Measurements from ENCODE around the gene ATG7. TPM values are rescaled to one million over a fixed set of nuclear protein-coding genes. Genes with fewer than 3 reads are reported as not detected.

The ATG7 gene
- total and polyA plus RNA-seq, 9 donors: 10.2 to 54.5 (median 37.4) TPM

DNA sequence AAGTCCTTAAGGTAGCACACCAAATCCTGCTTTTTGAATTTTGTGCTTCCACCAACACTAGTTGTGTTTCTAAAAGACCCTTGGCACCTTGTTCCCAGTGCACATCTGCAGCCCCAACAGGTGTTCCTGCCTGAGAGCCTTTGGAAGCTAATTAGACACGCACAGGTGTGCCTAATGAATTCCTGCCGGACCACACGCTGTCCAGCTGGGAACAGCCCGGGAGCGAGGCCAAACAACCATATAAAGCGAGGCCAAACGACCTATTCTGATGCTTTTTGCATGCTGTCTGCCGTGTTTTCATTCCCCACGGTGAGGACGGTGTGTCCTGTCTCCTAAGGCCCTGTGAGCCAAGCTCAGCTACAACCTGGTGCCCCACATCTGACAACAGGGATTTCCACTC lies 99.5 kb downstream of the ATG7 start:
- Histone ChIP-seq H3K36me3 (no peaks in the 10 kb centered on the region), H3K4me1 (ENCODE audit: insufficient read depth) (peaks cover 5% of the 10 kb centered on the region), H3K27me3 (no peaks in the 10 kb centered on the region), H3K4me3 (no peak overlapping the region), H3K27ac (no peak overlapping the region), H3K9me3 (no peaks in the 10 kb centered on the region)
- no peak for TF ChIP-seq EP300 (IDR thresholded peaks at IDR 0.05)
- TF ChIP-seq POLR2A (IDR thresholded peaks at IDR 0.05): no peak
- TF ChIP-seq, protein P1, sequence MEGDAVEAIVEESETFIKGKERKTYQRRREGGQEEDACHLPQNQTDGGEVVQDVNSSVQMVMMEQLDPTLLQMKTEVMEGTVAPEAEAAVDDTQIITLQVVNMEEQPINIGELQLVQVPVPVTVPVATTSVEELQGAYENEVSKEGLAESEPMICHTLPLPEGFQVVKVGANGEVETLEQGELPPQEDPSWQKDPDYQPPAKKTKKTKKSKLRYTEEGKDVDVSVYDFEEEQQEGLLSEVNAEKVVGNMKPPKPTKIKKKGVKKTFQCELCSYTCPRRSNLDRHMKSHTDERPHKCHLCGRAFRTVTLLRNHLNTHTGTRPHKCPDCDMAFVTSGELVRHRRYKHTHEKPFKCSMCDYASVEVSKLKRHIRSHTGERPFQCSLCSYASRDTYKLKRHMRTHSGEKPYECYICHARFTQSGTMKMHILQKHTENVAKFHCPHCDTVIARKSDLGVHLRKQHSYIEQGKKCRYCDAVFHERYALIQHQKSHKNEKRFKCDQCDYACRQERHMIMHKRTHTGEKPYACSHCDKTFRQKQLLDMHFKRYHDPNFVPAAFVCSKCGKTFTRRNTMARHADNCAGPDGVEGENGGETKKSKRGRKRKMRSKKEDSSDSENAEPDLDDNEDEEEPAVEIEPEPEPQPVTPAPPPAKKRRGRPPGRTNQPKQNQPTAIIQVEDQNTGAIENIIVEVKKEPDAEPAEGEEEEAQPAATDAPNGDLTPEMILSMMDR (IDR thresholded peaks at IDR 0.05): no peak
- 34 to 61% (median 38%) methylated on average over 10 of the region's 10 CpGs for WGBS, 3 donors
- intact Hi-C loops (cut with DNase I): loop anchor here in 2 of 4 donors (10.0 kb wide), 2 partner anchors 433 to 463 kb away; no protein-coding TSS in a partner anchor
- peak in 2 of 5 donors; percentile 54 to 70 for DNase-seq

GRCh38 chr3:11373235-11373634 lies 101.0 kb downstream of the ATG7 start:
- WGBS, 3 donors: 79 to 81% (median 80%) methylated on average over 4 of the region's 4 CpGs
- Histone ChIP-seq H3K4me3 (no peak overlapping the region), H3K27me3 (no peaks in the 10 kb centered on the region), H3K4me1 (ENCODE audit: insufficient read depth) (peaks cover 5% of the 10 kb centered on the region), H3K36me3 (no peaks in the 10 kb centered on the region), H3K27ac (no peak overlapping the region), H3K9me3 (no peaks in the 10 kb centered on the region)
- intact Hi-C loops (cut with DNase I): loop anchor here in 2 of 4 donors (10.0 kb wide), 2 partner anchors 432 to 462 kb away; no protein-coding TSS in a partner anchor
- TF ChIP-seq EP300 (IDR thresholded peaks at IDR 0.05): no peak
- TF ChIP-seq, protein P1 (IDR thresholded peaks at IDR 0.05): no peak
- no peak for TF ChIP-seq POLR2A (IDR thresholded peaks at IDR 0.05)
- no peak for DNase-seq

DNA sequence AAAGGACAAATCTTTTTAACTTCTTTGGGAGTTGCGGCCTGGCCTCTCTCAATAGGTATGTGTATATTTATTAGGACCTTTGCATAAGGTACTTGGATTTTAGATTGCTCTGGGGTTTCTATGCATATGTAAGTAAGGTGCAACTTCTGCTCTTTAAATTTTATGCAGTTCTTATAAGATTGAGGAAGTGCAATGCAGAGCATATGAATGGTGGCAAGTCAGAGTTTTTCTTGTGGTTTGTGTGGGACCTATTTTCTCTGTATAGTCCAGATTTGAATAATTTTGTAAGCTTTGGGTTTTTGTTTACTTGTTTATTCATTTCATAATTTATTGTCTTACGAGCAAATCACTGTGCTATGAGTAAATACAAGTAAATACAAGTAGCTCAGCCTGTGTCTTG lies 101.5 kb downstream of the ATG7 start:
- intact Hi-C loops (cut with DNase I): loop anchor here in 2 of 4 donors (10.0 kb wide), 2 partner anchors 431 to 461 kb away; no protein-coding TSS in a partner anchor
- TF ChIP-seq EP300 (IDR thresholded peaks at IDR 0.05): no peak
- no peak for DNase-seq
- peaks cover 5% of the 10 kb centered on the region for H3K4me1 ChIP-seq (ENCODE audit: insufficient read depth)
- no peaks in the 10 kb centered on the region for H3K36me3 ChIP-seq
- no peak overlapping the region for H3K4me3 ChIP-seq
- H3K27ac ChIP-seq: no peak overlapping the region
- no peaks in the 10 kb centered on the region for H3K27me3 ChIP-seq
- H3K9me3 ChIP-seq: no peaks in the 10 kb centered on the region
- 95 to 98% (median 97%) methylated on average over 2 of the region's 2 CpGs for WGBS, 3 donors

- no peak for TF ChIP-seq EP300 (IDR thresholded peaks at IDR 0.05)
- no peaks in the 10 kb centered on the region for H3K36me3 ChIP-seq
- H3K4me1 ChIP-seq (ENCODE audit: insufficient read depth): peaks cover 3% of the 10 kb centered on the region
- H3K27ac ChIP-seq: no peak overlapping the region
- no peaks in the 10 kb centered on the region for H3K9me3 ChIP-seq
- no peak overlapping the region for H3K4me3 ChIP-seq
- H3K27me3 ChIP-seq: no peaks in the 10 kb centered on the region
- WGBS, 3 donors: 87 to 93% (median 88%) methylated on average over 11 of the region's 11 CpGs
- intact Hi-C loops (cut with DNase I): loop anchor here (5.0 to 10.0 kb wide), 5 partner anchors 277 to 462 kb away; no protein-coding TSS in a partner anchor
- DNase-seq: no peak
These were observed 103.3 kb downstream of the ATG7 start for GRCh38 chr3:11375333-11376088.

DNA sequence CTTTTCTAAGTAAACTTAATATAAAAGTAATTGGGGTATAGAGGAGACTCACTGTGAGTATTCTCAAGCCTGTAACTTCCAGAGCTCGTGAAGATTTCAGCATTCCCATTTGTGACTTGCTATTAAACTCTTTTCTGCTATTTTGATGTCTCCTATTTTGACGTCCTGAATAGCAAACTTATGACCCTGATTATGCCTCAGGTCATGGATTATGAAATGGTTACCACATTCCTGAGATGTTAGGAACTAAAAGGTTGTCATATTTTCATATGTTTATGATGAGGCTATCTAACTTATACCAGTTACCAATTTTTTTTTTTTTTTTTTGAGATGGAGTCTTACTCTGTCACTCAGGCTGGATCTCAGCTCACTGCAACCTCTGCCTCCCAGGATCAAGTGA lies 105.5 kb downstream of the ATG7 start:
- Histone ChIP-seq H3K9me3 (no peaks in the 10 kb centered on the region), H3K27ac (no peak overlapping the region), H3K4me1 (ENCODE audit: insufficient read depth) (peaks cover 3% of the 10 kb centered on the region), H3K4me3 (no peak overlapping the region), H3K27me3 (no peaks in the 10 kb centered on the region), H3K36me3 (no peaks in the 10 kb centered on the region)
- WGBS, 3 donors: 81 to 83% (median 81%) methylated on average over 2 of the region's 2 CpGs
- TF ChIP-seq, protein P1 (IDR thresholded peaks at IDR 0.05): no peak
- no peak for TF ChIP-seq POLR2A (IDR thresholded peaks at IDR 0.05)
- TF ChIP-seq EP300 (IDR thresholded peaks at IDR 0.05): no peak
- intact Hi-C loops (cut with DNase I): loop anchor here (5.0 to 10.0 kb wide), 5 partner anchors 275 to 460 kb away; no protein-coding TSS in a partner anchor
- no peak for DNase-seq
